HG03520 (cell line): ENCODE data around the gene HLA-DMB.

Experiments used
- ATAC-seq: cut with Tn5 transposase; IDR thresholded peaks from one replicate; pipeline ENCODE4 v1.9.1; 2021; ENCODE audit warnings: mild to moderate bottlenecking, moderate library complexity; ENCODE audit not compliant: unreplicated experiment

HLA-DMB gene

DNA sequence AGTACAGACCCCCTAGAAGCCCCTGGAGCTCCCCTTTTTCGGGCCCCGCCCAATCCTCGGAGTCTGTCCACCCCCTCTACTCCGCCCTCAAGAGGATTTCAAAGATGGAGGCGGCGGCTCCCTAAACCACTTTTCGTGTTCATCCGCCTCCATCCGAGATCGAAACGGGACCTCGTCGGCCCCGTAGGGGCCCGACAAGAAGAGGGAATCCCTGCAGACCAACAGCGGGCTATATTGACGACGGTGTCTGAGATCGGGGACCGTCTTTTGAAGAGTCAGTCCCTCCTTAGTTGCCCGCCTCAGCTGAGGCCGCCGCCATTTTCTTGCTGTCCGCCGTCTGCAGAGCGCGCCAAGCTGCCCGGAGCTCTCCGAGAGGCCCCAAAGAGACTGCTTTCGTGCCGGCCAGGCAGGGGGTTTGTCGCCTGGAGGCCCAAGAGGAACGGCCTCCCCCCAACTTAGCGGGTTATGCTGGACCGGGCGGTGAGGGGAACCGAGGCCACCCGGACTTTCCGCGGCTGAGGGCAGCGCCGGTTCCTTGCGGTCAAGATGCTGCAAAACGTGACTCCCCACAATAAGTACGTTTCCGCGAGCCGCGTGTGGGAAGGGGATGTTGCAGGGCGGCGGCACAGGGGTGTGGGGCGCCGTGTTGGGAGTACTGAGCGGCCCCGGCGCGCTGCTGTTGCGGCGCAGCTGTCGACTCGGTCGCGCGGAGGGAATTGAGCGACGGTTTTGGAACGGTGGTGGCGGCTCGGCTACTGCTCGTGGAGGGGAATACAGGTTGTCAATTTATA, 31.7 kb upstream of the HLA-DMB start:
- ATAC-seq = peak; percentile 0

- ATAC-seq = peak; percentile 42
Measured at GRCh38 chr6:32971581-32972352, 30.9 kb upstream of the HLA-DMB start.

- no peak for ATAC-seq
Measured at GRCh38 chr6:32971242-32971580, 30.4 kb upstream of the HLA-DMB start.

DNA sequence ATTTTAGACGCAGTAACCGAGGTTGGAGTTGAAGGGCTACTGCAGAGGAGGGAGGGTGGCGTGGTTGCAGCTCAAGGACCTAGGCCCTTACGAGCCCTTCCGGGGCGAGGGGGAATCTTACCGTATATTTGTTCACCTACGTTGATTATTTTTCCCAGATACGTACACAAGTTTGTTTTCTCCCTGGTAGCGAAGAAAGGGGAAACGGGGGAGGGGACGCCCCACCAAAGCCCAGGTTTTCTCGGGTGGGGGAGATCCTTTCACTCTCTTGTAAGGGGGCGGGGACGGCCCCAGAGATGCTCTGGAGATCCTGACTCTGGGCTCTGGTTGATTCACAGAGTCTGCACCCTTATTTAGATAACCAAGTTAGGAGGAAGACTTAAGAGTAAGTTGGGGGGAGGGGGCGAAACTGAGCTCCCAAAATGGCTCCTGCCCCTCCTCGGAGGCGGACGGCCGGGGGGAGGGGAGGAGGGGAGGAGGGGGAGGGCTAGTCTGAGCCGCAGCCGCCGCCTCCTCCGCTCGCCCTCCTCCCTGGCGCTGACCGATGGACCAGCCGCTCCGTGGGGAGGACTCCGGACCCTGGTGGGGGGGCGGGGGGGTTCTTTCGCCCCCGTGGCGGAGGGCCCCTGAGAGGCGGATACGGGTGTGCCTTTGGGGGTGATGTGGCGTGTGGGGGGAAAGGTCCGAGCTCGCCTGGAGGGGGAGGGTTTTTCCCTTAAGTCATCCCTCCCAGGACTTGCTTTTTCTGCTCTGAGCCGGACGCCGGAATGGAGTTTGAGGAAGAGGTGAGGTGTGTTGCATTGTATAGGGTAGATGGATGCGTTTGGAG, 29.8 kb upstream of the HLA-DMB start:
- no peak for ATAC-seq

DNA sequence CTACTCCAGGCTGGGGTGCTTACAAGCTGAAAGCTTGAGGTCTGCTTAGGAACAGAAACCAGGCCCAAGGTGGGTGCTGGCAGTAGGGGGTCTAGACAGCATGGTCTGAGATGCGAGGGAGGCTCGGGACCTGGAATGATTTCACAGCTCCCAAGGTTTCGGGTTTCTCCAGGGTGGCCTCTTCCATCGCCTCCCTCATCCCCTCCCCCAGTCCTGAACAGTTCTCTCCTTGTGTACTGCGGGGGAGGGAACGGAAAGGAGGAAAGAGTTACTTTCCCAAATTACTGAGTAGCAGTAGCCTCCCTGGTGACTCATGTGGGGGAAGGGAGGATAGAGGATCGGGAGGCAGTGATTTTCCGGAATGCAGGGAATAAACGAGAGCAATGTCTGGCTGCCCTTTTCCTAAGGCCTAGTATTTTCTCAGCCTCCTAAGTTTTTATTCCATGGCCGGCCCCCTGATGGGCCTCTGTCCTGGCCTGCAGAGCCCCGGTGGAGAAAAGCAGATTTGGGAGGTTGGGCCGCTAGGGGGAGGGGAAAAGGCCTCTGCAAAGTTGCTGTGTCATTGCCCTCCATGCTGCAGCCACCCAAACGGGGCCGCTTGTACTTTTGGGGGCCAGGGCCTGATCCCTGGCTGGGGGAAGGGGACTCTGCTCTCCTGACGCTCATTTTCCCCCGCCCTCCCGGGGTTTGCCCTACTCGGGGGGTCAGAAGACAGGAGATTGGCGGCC, 29.0 kb upstream of the HLA-DMB start:
- no peak for ATAC-seq

GRCh38 chr6:32968867-32969684, 28.2 kb upstream of the HLA-DMB start:
- no peak for ATAC-seq

GRCh38 chr6:32968093-32968866, 27.5 kb upstream of the HLA-DMB start, which contains the start of gene BRD2:
Gene BRD2, plus strand, starts transcription at chr6:32968594. Its CDS starts 4,305 bp downstream, at chr6:32972899.
- peak; percentile 34 for ATAC-seq

DNA sequence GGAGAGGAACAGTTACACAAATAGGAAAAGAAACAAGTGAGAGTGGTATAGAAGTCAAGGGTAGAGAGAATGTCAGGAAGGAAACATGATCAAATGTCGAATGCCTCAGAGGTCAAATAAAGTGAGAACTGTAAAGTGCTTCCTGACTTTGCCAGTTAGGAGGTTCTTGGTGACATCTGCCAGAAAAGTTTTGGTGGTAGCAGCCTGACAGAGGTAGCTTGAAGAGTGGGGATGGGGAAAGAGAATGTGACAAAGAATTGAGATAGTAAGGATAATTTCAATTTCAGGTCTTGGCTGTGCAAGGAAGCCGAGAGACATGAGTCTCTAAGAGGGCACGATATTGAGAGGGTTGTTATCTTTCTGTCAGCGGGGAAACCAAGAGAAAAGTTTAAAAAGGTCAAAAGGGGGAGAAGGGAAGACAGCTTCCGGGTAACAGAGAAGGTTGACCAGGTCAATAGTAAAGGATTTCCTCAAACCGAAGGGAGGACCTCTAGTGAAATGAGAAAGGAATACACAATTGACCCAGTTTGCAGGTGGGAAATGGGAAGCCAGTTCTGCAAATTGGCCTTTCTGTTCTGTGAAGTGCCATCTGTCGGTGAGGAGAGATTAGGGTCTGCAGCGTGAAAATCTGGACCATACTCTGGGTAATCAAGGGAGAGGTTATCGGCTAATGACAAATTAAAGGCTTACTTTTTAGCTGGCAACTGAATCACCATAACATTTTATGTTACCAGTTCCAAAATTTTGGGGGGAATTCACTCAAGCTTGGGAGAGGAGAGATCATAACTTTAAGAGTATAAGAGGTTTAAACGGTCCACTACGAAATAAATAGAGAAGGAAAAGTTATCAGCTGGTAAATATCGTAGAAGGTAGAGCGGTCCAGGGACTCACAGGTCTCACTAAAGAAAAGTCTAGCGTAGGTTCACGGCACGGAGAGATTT, 26.6 kb upstream of the HLA-DMB start:
- no peak for ATAC-seq

DNA sequence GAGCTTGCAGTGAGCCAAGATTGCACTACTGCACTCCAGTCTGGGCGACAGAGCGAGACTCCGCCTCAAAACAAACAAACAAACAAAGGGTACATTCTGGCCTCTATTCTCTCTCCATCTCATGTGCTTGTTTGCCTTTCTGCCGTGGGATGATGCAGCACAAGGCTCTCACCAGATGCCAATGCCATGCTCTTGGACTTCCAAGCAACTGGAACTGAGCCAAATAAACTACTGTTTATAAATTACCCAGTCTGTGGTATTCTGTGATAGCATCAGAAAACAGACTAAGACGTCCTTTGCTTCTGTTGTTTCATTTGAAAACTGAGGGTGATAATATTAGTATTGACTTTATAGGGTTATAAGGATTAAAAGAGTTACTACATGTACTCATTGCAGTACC, 23.9 kb upstream of the HLA-DMB start:
- ATAC-seq = no peak

DNA sequence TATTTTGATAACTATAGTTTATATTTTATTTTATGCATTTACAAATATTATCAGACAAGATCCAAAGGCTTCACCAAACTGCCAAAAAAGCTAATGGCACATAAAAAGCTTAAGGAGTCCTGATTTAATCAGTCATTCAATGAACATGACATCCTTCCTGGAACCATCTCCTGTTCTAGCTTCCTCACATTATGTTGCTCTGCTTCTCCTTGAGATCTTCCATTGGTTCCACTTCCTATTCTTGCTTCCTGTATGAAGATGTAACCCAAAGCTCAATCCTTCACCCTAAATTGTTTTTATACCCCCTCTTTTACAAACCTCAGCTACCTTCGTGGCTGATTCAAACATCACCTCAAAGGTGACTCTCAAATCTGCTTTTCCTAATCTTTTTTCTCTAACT, 23.0 kb upstream of the HLA-DMB start:
- no peak for ATAC-seq

- ATAC-seq = no peak
Measured at GRCh38 chr6:32962213-32962826, 21.5 kb upstream of the HLA-DMB start.

GRCh38 chr6:32960563-32960962, 19.7 kb upstream of the HLA-DMB start:
- ATAC-seq = no peak

- ATAC-seq = no peak
Measured at GRCh38 chr6:32956176-32956575, 15.3 kb upstream of the HLA-DMB start.

- ATAC-seq = no peak
Measured at GRCh38 chr6:32954986-32955802, 14.4 kb upstream of the HLA-DMB start.

- no peak for ATAC-seq
Measured at GRCh38 chr6:32954267-32954666, 13.4 kb upstream of the HLA-DMB start.

GRCh38 chr6:32953775-32954174, 12.9 kb upstream of the HLA-DMB start:
- ATAC-seq = no peak
